Naive B cell (primary cell): ENCODE data around the gene FUCA2. TPM values are rescaled to one million over a fixed set of nuclear protein-coding genes. Genes with fewer than 3 reads are reported as not detected.
"Not testable (repeated sequence)": the region's sequence is repeated elsewhere in the genome, so short reads cannot be mapped to it uniquely, and the experiment has no call there.

Experiments used
- ATAC-seq, 2 donors: fragments of 150-1000 bp; cut with Tn5 transposase; 2 replicates each; pipeline ENCODE4 v1.10.0; 2021; ENCODE audit warnings: low read depth in 2 of 2, mild to moderate bottlenecking in 2 of 2, moderate library complexity in 2 of 2
- DNase-seq: peaks from one replicate; pipeline ENCODE4 v3.0.0; 2022
- H3K27ac Mint-ChIP-seq, 6 donors: one replicate each; pipeline ENCODE4 v1.8.0; 2020 to 2022; ENCODE audit warnings: mild to moderate bottlenecking in 6 of 6, mixed read lengths in 6 of 6, moderate library complexity in 5 of 6, inconsistent platforms in 2 of 6
- H3K27me3 Mint-ChIP-seq, 3 donors: one replicate each; pipeline ENCODE4 v1.8.0; 2021 to 2022; ENCODE audit warnings: mixed read lengths in 3 of 3, mild to moderate bottlenecking in 1 of 3
- H3K36me3 Mint-ChIP-seq, 2 donors: one replicate each; pipeline ENCODE4 v1.8.0; 2020 to 2022; ENCODE audit warnings: mixed read lengths in 2 of 2, inconsistent platforms in 1 of 2, mild to moderate bottlenecking in 1 of 2
- H3K4me1 Mint-ChIP-seq, 3 donors: one replicate each; pipeline ENCODE4 v1.8.0; 2020 to 2022; ENCODE audit warnings: mixed read lengths in 3 of 3, inconsistent platforms in 1 of 3, mild to moderate bottlenecking in 1 of 3, moderate library complexity in 1 of 3
- H3K4me3 Mint-ChIP-seq, 8 donors: one replicate each; pipeline ENCODE4 v1.8.0; 2020 to 2022; ENCODE audit warnings: mild to moderate bottlenecking in 8 of 8, mixed read lengths in 8 of 8, moderate library complexity in 8 of 8, inconsistent platforms in 2 of 8
- H3K9me3 Mint-ChIP-seq, 7 donors: one replicate each; pipeline ENCODE4 v1.8.0; 2020 to 2022; ENCODE audit warnings: mixed read lengths in 7 of 7, mild to moderate bottlenecking in 5 of 7, inconsistent platforms in 2 of 7, moderate library complexity in 1 of 7
- polyA plus RNA-seq, 6 donors: library from polyadenylated mRNA; unstranded; fragments of 300-500 nt; fragmentation: Illumina TruSeq; gene quantifications; one replicate each; pipeline ENCODE4 v1.2.3, GENCODE V29; 2021; ENCODE audit warnings: low read depth in 6 of 6

Gene FUCA2
- polyA plus RNA-seq, 6 donors from 2014 or later: 9.0 to 17.5 (median 11.2) TPM

- ATAC-seq (no peak), DNase-seq (no peak)
- Mint-ChIP-seq H3K27me3 (no peaks in the 10 kb centered on the region), H3K4me1 (peaks cover 0 to 4% (median 0%) of the 10 kb centered on the region in 3 donors), H3K36me3 (peaks cover 37% of the 10 kb centered on the region in 2 donors), H3K4me3 (no peak overlapping the region), H3K9me3 (no peaks in the 10 kb centered on the region), H3K27ac (no peak overlapping the region)
These were observed 39.7 kb downstream of the FUCA2 start for GRCh38 chr6:143471822-143472221.

GRCh38 chr6:143468823-143469222 is 42.7 kb downstream of the FUCA2 start:
- DNase-seq, ATAC-seq: not testable (repeated sequence)
- H3K36me3 Mint-ChIP-seq: peaks cover 15 to 24% of the 10 kb centered on the region in 2 donors

GRCh38 chr6:143468026-143468425 is 43.5 kb downstream of the FUCA2 start:
- no peaks in the 10 kb centered on the region for H3K27me3 Mint-ChIP-seq
- H3K4me1 Mint-ChIP-seq: peaks cover 0 to 10% (median 4%) of the 10 kb centered on the region in 3 donors
- H3K36me3 Mint-ChIP-seq: peaks cover 10 to 23% of the 10 kb centered on the region in 2 donors
- DNase-seq (no peak), ATAC-seq (no peak)
- no peaks in the 10 kb centered on the region for H3K9me3 Mint-ChIP-seq
- H3K27ac Mint-ChIP-seq: no peak overlapping the region
- no peak overlapping the region for H3K4me3 Mint-ChIP-seq

More at GRCh38 chr6:143468823-143469222, 42.7 kb downstream of the FUCA2 start:
- not testable (repeated sequence) for H3K4me1 Mint-ChIP-seq, H3K4me3 Mint-ChIP-seq, H3K27me3 Mint-ChIP-seq, H3K27ac Mint-ChIP-seq, H3K9me3 Mint-ChIP-seq

- H3K4me1 Mint-ChIP-seq: peaks cover 0 to 10% (median 4%) of the 10 kb centered on the region in 3 donors
- H3K4me3 Mint-ChIP-seq: no peak overlapping the region
- ATAC-seq (no peak), DNase-seq (no peak)
- H3K36me3 Mint-ChIP-seq: peaks cover 8 to 27% of the 10 kb centered on the region in 2 donors
- H3K27me3 Mint-ChIP-seq: no peaks in the 10 kb centered on the region
- no peaks in the 10 kb centered on the region for H3K9me3 Mint-ChIP-seq
- H3K27ac Mint-ChIP-seq: peak overlapping the region in 1 of 6 donors; percentile 40
These were observed 46.0 kb downstream of the FUCA2 start for GRCh38 chr6:143465546-143465945.

GRCh38 chr6:143457563-143458359 is 53.8 kb downstream of the FUCA2 start:
- ATAC-seq (no peak), DNase-seq (no peak)
- Mint-ChIP-seq H3K27ac (no peak overlapping the region), H3K27me3 (no peaks in the 10 kb centered on the region), H3K9me3 (no peaks in the 10 kb centered on the region), H3K4me1 (peaks cover 7 to 21% (median 16%) of the 10 kb centered on the region in 3 donors), H3K36me3 (peaks cover 18 to 26% of the 10 kb centered on the region in 2 donors), H3K4me3 (no peak overlapping the region)

GRCh38 chr6:143451531-143451930 is 60.0 kb downstream of the FUCA2 start:
- peaks cover 0 to 4% of the 10 kb centered on the region in 2 donors for H3K36me3 Mint-ChIP-seq
- DNase-seq (no peak), ATAC-seq (no peak)
- H3K4me1 Mint-ChIP-seq: peaks cover 30 to 35% (median 31%) of the 10 kb centered on the region in 3 donors
- H3K4me3 Mint-ChIP-seq: peak overlapping the region; percentile 97 to 100 (median 100)
- no peaks in the 10 kb centered on the region for H3K9me3 Mint-ChIP-seq
- H3K27me3 Mint-ChIP-seq: no peaks in the 10 kb centered on the region
- peak overlapping the region; percentile 95 to 99 (median 98) for H3K27ac Mint-ChIP-seq

GRCh38 chr6:143450453-143451371 is 60.8 kb downstream of the FUCA2 start, which contains the start of the genes ADAT2 and PEX3:
Gene ADAT2, minus strand, starts transcription at chr6:143450695. Its CDS starts 37 bp downstream, at chr6:143450658.
Gene PEX3, plus strand, starts transcription at chr6:143450805. Its CDS starts 238 bp downstream, at chr6:143451043.
- Mint-ChIP-seq H3K9me3 (no peaks in the 10 kb centered on the region), H3K4me1 (peaks cover 29 to 32% (median 31%) of the 10 kb centered on the region in 3 donors), H3K4me3 (peak within 1 kb of the TSS; percentile 97 to 100 (median 100)), H3K36me3 (peaks cover 0 to 4% of the 10 kb centered on the region in 2 donors), H3K27ac (peak within 1 kb of the TSS; percentile 95 to 99 (median 98)), H3K27me3 (no peaks in the 10 kb centered on the region)
- peak; percentile 89 for ATAC-seq
- DNase-seq: peak; percentile 93

GRCh38 chr6:143449714-143450452 is 61.6 kb downstream of the FUCA2 start:
- Mint-ChIP-seq H3K9me3 (no peaks in the 10 kb centered on the region), H3K4me3 (peak overlapping the region; percentile 97 to 100 (median 100)), H3K27me3 (no peaks in the 10 kb centered on the region), H3K4me1 (peaks cover 26 to 29% (median 29%) of the 10 kb centered on the region in 3 donors), H3K36me3 (peaks cover 0 to 4% of the 10 kb centered on the region in 2 donors), H3K27ac (peak overlapping the region; percentile 80 to 99 (median 98))
- ATAC-seq (peak in 1 of 2 donors; percentile 5), DNase-seq (peak; percentile 40)

- no peak for DNase-seq
- Mint-ChIP-seq H3K4me1 (peaks cover 20 to 29% (median 25%) of the 10 kb centered on the region in 3 donors), H3K4me3 (peak overlapping the region; percentile 5 to 100 (median 100)), H3K27me3 (no peaks in the 10 kb centered on the region), H3K36me3 (no peaks in the 10 kb centered on the region), H3K9me3 (no peaks in the 10 kb centered on the region), H3K27ac (peak overlapping the region in 3 of 6 donors; percentile 71 to 98 (median 95))
- ATAC-seq: no peak
These were observed 62.3 kb downstream of the FUCA2 start for GRCh38 chr6:143449082-143449713.

GRCh38 chr6:143447865-143448264 is 63.7 kb downstream of the FUCA2 start:
- peaks cover 12 to 29% (median 25%) of the 10 kb centered on the region in 3 donors for H3K4me1 Mint-ChIP-seq
- H3K27me3 Mint-ChIP-seq, H3K9me3 Mint-ChIP-seq, H3K4me3 Mint-ChIP-seq, H3K36me3 Mint-ChIP-seq, ATAC-seq, H3K27ac Mint-ChIP-seq, DNase-seq: not testable (repeated sequence)
